ENCODE results near the gene HIGD1C. TPM values are rescaled to one million over a fixed set of nuclear protein-coding genes. Genes with fewer than 3 reads are reported as not detected.

The HIGD1C gene
- total and polyA plus RNA-seq, 10 donors: not detected

- TF ChIP-seq POLR2AphosphoS5 (IDR thresholded peaks at IDR 0.05): no peak
- TF ChIP-seq CTCF (IDR thresholded peaks at IDR 0.05 in 8 of 11, conservative IDR thresholded peaks at IDR 0.05 in 3 of 11): no peak
- TF ChIP-seq POLR2A (IDR thresholded peaks at IDR 0.05): no peak
- DNase-seq: no peak
- intact Hi-C loops (cut with DNase I; ENCODE audit: low total_unique reads): loop anchor here (10.0 kb wide), 2 partner anchors 61 to 159 kb away; partner anchors contain the start of gene ATF1
- WGBS, 5 donors: 1 to 5% (median 4%) methylated on average over 4 of the region's 4 CpGs
- Histone ChIP-seq H3K36me3 (peaks cover 0 to 11% (median 0%) of the 10 kb centered on the region in 6 donors), H3K27ac (peak overlapping the region; percentile 73 to 95 (median 90)), H3K4me3 (peak overlapping the region in 7 of 8 donors; percentile 66 to 92 (median 84)), H3K27me3 (replicated peaks in 1 of 7) (no peaks in the 10 kb centered on the region), H3K9me3 (no peaks in the 10 kb centered on the region), H3K4me1 (peaks cover 26 to 81% (median 48%) of the 10 kb centered on the region in 6 donors)
Measured at GRCh38 chr12:50924131-50924438, 28.3 kb upstream of the HIGD1C start.

GRCh38 chr12:50924439-50925341, 27.7 kb upstream of the HIGD1C start:
- no peaks in the 10 kb centered on the region for H3K27me3 ChIP-seq (replicated peaks in 1 of 7)
- peaks cover 0 to 17% (median 1%) of the 10 kb centered on the region in 6 donors for H3K36me3 ChIP-seq
- peaks cover 32 to 87% (median 54%) of the 10 kb centered on the region in 6 donors for H3K4me1 ChIP-seq
- peak overlapping the region; percentile 73 to 95 (median 90) for H3K27ac ChIP-seq
- peak; percentile 83 for DNase-seq
- peak in 1 of 3 donors; percentile 48 for TF ChIP-seq POLR2A (IDR thresholded peaks at IDR 0.05)
- TF ChIP-seq POLR2AphosphoS5 (IDR thresholded peaks at IDR 0.05): peak in 1 of 3 donors; percentile 79
- peak in 1 of 11 experiments; percentile 5 for TF ChIP-seq CTCF (IDR thresholded peaks at IDR 0.05 in 8 of 11, conservative IDR thresholded peaks at IDR 0.05 in 3 of 11)
- whole genome bisulfite sequencing, 5 donors: 2 to 9% (median 3%) methylated on average over 13 of the region's 13 CpGs
- H3K4me3 ChIP-seq: peak overlapping the region; percentile 66 to 92 (median 82)
- no peaks in the 10 kb centered on the region for H3K9me3 ChIP-seq
- intact Hi-C loops (cut with DNase I; ENCODE audit: low total_unique reads): loop anchor here (10.0 kb wide), 2 partner anchors 60 to 160 kb away; partner anchors contain the start of gene ATF1

DNA sequence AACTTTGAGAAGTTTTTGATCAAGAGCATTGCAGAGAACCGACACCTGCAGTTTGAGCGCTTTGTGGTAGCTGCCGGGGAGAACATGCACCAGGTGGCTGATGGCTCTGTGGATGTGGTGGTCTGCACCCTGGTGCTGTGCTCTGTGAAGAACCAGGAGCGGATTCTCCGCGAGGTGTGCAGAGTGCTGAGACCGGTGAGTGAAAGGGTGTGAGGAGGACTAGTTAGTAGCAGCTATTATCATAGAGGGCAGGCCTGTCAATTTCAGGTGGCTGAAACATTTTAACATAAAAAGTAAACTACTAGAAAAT, 27.0 kb upstream of the HIGD1C start:
- Histone ChIP-seq H3K4me3 (peak overlapping the region; percentile 66 to 92 (median 82)), H3K27me3 (replicated peaks in 1 of 7) (no peaks in the 10 kb centered on the region), H3K4me1 (peaks cover 32 to 93% (median 58%) of the 10 kb centered on the region in 6 donors), H3K9me3 (no peaks in the 10 kb centered on the region), H3K36me3 (peaks cover 0 to 23% (median 7%) of the 10 kb centered on the region in 6 donors), H3K27ac (peak overlapping the region; percentile 73 to 95 (median 90))
- TF ChIP-seq POLR2AphosphoS5 (IDR thresholded peaks at IDR 0.05): peak in 1 of 3 donors; percentile 43
- TF ChIP-seq CTCF (IDR thresholded peaks at IDR 0.05 in 8 of 11, conservative IDR thresholded peaks at IDR 0.05 in 3 of 11): no peak
- intact Hi-C loops (cut with DNase I; ENCODE audit: low total_unique reads): loop anchor here (10.0 kb wide), 2 partner anchors 60 to 160 kb away; partner anchors contain the start of gene ATF1
- 7 to 10% (median 10%) methylated on average over 7 of the region's 7 CpGs for WGBS, 5 donors
- peak; percentile 75 for DNase-seq

DNA sequence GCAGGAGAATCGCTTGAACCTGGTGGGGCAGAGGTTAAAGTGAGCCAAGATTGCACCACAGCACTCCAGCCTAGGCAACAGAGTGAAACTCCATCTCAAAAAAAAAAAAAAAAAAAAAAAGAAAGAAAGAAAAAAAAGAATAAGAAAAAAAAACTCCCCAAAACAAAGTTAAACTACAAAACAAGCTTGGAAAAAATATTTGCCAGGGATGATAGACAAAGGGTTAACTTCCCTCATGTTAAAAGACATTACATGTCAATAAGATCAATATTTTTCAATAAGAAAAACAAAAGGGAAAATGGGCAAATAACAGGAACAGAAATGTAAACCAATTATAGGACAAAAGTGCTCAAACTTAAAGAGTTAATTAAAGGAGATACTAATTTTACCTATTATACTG, 26.4 kb upstream of the HIGD1C start:
- Histone ChIP-seq H3K27ac (peak overlapping the region; percentile 73 to 95 (median 90)), H3K9me3 (no peaks in the 10 kb centered on the region), H3K4me1 (peaks cover 32 to 99% (median 59%) of the 10 kb centered on the region in 6 donors), H3K4me3 (peak overlapping the region; percentile 66 to 92 (median 82)), H3K27me3 (replicated peaks in 1 of 7) (no peaks in the 10 kb centered on the region), H3K36me3 (peaks cover 0 to 29% (median 12%) of the 10 kb centered on the region in 6 donors)
- 0 to 33% (median 15%) methylated on average over 1 of the region's 1 CpG for WGBS, 5 donors
- intact Hi-C loops (cut with DNase I; ENCODE audit: low total_unique reads): loop anchor here (10.0 kb wide), 2 partner anchors 59 to 161 kb away; partner anchors contain the start of gene ATF1
- DNase-seq: no peak
- TF ChIP-seq POLR2A (IDR thresholded peaks at IDR 0.05) (no peak), POLR2AphosphoS5 (IDR thresholded peaks at IDR 0.05) (no peak), CTCF (IDR thresholded peaks at IDR 0.05 in 8 of 11, conservative IDR thresholded peaks at IDR 0.05 in 3 of 11) (no peak)
